ENCODE measurements around the gene SPTBN5.

- TF ChIP-seq CTCF (IDR thresholded peaks at IDR 0.05; ENCODE audit: low read length): no peak
- no peak for TF ChIP-seq EZH2phosphoT487 (IDR thresholded peaks at IDR 0.05; ENCODE audit: low read length)
These were observed 27.3 kb upstream of the SPTBN5 start for GRCh38 chr15:41921167-41921566.

Data from MM.1S (cell line).